Measurements from ENCODE around the gene AIF1.

AIF1 gene

DNA sequence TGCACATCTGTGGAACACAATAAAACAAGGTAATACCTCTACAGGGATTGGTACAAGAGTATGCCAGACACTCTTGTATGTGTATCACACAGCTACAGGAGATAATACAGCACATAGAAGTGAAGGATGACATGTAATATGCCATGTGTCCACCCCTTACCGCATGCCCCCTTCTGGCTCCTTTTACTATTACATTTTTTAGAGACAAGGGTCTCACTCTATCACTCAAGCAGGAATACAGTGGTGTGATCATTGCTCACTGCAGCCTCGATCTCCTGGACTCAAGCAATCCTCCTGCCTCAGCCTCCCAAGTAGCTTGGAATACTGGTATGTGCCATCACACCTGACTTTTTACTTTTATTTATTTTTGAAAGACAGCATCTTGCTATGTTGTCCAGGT is 18.0 kb upstream of the AIF1 start:
- TF ChIP-seq, protein P1, sequence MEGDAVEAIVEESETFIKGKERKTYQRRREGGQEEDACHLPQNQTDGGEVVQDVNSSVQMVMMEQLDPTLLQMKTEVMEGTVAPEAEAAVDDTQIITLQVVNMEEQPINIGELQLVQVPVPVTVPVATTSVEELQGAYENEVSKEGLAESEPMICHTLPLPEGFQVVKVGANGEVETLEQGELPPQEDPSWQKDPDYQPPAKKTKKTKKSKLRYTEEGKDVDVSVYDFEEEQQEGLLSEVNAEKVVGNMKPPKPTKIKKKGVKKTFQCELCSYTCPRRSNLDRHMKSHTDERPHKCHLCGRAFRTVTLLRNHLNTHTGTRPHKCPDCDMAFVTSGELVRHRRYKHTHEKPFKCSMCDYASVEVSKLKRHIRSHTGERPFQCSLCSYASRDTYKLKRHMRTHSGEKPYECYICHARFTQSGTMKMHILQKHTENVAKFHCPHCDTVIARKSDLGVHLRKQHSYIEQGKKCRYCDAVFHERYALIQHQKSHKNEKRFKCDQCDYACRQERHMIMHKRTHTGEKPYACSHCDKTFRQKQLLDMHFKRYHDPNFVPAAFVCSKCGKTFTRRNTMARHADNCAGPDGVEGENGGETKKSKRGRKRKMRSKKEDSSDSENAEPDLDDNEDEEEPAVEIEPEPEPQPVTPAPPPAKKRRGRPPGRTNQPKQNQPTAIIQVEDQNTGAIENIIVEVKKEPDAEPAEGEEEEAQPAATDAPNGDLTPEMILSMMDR (conservative IDR thresholded peaks at IDR 0.05) = peak; percentile 50
- no peak for TF ChIP-seq ZFX (IDR thresholded peaks at IDR 0.05)
- H3K27ac ChIP-seq = no peak overlapping the region

DNA sequence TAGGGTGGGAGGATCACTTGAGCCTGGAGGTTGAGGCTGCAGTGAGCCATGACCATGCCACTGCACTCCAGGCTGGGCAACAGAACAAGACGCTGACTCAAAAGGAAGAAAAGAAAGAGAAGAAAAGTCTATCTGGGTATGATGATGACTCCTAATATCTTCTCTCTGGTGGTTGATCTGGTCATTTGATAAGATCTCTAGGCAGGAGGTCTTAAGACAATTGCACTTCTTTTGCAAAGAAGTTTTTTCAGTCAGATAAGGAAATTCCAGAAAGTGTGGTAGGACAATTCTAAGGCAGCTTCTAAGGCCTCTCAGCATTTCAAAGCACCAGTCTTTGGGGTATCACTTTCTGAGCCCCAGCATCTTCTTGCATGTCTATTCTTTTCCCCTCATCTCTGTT is 7.7 kb upstream of the AIF1 start:
- TF ChIP-seq ZFX (IDR thresholded peaks at IDR 0.05) = no peak
- TF ChIP-seq, protein P1 (conservative IDR thresholded peaks at IDR 0.05) = no peak
- H3K27ac ChIP-seq = no peak overlapping the region

DNA sequence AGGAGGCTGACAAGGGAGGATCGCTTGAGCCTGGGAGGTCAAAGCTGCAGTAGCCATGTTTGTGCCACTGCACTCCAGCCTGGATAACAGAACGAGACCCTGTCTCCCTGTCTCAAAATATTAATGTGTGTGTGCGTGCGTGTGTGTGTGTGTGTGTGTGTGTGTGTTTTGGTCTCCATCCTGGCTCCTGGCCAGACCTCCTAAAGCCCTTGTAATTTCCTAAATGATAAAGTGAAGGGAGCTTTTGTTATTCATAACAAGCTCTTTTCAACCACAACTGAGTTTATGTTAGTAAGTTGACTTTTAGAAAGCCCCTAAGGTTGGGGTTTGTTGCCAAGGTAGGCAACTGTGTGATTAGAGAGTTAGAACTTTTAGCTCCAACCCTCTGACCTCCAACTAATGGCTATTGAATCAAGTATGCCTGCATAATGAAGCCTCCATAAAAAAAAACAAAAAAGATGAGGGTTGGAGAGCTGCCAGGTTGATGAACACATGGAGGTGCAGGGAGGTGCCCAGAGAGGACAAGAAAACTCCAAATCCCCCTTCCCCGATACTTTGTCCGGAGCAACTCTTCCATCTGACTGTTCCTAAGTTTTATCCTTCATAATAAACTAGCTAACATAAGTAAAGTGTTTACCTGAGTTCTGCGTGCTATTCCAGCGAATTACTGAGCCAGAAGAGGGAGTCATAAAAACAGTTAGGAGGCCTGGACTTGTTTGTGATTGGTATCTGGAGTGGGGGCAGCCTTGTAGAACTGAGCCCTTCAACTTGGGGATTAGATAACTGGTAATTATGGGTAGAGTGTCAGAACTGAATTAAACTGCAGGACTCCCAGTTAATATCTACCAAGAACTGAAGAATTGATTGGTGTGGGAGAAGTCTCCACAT is 5.3 kb upstream of the AIF1 start:
- no peak overlapping the region for H3K27ac ChIP-seq
- TF ChIP-seq ZFX (IDR thresholded peaks at IDR 0.05) = no peak
- TF ChIP-seq, protein P1 (conservative IDR thresholded peaks at IDR 0.05) = no peak

DNA sequence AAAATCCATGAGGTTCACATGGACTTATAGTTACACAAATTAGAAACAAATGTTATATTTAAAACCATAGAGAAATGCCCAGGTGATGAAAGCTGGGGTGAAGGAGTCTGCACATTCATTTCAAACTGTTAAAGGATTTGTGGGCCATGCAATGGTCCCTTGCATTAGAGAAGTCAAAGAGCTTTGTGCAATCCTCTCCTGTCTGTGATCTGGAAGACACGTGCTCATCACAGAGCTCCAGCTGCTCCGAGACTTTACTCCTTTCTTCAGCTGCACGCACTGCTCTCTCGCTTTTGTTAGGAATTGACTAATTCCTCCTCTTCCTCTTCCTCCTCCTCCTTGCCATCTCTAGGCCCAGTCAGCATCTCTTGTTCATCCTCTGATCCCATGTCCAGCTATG is 4.1 kb upstream of the AIF1 start:
- TF ChIP-seq, protein P1 (conservative IDR thresholded peaks at IDR 0.05) = no peak
- TF ChIP-seq ZFX (IDR thresholded peaks at IDR 0.05) = no peak
- H3K27ac ChIP-seq = no peak overlapping the region

DNA sequence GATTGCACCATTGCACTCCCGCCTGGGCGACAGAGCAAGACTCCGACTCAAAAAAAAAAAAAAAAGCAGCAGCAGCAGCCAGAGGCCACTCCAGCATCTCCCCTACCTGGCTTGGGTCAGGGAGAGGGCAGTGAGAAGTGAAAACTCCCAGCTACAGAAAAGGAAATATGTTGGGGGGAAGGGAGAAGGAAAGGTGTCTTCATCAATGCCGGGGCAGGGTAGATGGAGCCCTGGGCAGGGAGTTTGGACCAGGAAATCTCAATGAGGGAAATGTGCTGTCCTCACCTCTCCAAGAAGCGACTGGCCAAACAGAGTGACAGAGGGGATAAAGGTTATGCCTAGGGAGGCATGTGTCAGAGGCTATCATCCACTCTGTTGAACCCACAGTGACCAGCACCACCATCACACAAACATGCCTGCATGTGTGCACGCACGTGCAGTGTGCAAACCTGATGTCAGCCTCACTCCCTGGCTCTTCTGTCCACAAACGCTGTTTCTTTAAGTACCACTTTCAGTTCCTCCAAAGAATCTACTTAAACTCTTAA is 887 bp upstream of the AIF1 start:
- no peak for TF ChIP-seq ZFX (IDR thresholded peaks at IDR 0.05)
- TF ChIP-seq, protein P1 (conservative IDR thresholded peaks at IDR 0.05) = no peak
- no peak overlapping the region for H3K27ac ChIP-seq

DNA sequence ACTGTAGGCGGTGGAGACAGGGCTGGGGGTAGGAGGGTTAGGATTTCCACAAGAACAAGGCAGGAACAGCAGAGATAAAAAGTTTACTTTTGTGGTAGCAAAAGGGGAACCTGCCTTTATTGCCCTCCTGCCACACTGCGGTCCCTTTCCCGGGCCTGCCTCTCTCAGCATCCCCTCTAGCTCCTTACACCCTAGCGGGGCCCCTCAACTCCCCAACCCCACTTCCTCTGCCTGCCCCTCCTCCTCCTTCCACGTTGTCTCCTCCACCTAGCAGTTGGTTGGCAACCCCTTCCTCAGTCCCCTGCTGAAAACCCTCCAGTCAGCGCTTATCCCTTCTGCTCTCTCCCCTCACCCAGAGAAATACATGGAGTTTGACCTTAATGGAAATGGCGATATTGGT is 714 bp downstream of the AIF1 start:
- no peak overlapping the region for H3K27ac ChIP-seq
- TF ChIP-seq ZFX (IDR thresholded peaks at IDR 0.05) = no peak
- TF ChIP-seq, protein P1 (conservative IDR thresholded peaks at IDR 0.05) = no peak

DNA sequence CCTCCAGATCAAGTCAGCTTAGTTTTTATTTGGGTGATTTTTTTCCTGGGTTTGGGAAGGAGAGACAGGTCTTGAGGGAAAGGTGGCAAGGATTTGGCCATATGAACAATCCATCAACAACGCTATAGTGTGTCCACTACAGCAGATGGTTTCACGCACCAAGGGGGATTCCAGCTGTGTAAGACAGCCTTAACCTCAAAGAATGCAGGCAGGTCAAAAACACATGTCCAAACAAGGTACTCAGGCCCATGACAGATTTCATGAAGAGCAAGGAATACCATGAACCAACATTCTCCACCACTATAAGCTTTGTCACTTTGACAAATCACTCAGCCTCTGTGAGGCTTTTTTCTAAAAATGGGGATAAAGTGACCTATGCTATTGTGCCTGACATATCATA is 2.0 kb downstream of the AIF1 start:
- no peak overlapping the region for H3K27ac ChIP-seq
- TF ChIP-seq, protein P1 (conservative IDR thresholded peaks at IDR 0.05) = no peak
- no peak for TF ChIP-seq ZFX (IDR thresholded peaks at IDR 0.05)
